T-cell (primary cell): ENCODE results near the gene SDSL. TPM values are rescaled to one million over a fixed set of nuclear protein-coding genes. Genes with fewer than 3 reads are reported as not detected.
A peak's percentile ranks its signal among the peaks of the same experiment; 100 is the strongest.

Experiments used
- ATAC-seq, 4 experiments: fragments of 200-7000 bp in 3 of 4; fragments of 150-1000 bp in 1 of 4; cut with Tn5 transposase; replicated peaks in 1 of 4; 1 replicate in 3 of 4; 2 replicates in 1 of 4; pipeline ENCODE4 v1.10.0; 2021; ENCODE audit warnings: moderate library complexity in 3 of 4, mild to moderate bottlenecking in 2 of 4, moderate number of reproducible peaks in 1 of 4
- CTCF ChIA-PET, 2 donors: fragments of 300-600 bp; sonication (Branson Sonifier 250); formaldehyde crosslinking; loops; one replicate each; lab custom pipeline; 2022; ENCODE audit warnings: antibody characterized with exemption in 2 of 2; lab: Charles Lee
- POLR2A ChIA-PET, 2 donors: fragments of 300-600 bp; sonication (Branson Sonifier 250); formaldehyde crosslinking; loops; one replicate each; lab custom pipeline; 2022; ENCODE audit warnings: antibody characterized with exemption in 2 of 2; lab: Charles Lee
- DNase-seq, 35 experiments: peaks; one replicate each; pipeline versions ENCODE4 v3.0.0 to v3.0.0-alpha.2; 2013 to 2023
- H3K27ac ChIP-seq: one replicate; pipeline ENCODE4 v1.5.1; 2013; ENCODE audit warnings: low read length
- H3K27me3 ChIP-seq, 2 experiments: replicated peaks in 1 of 2; 1 replicate in 1 of 2; 2 replicates in 1 of 2; pipeline versions ENCODE4 v1.6.1 to v1.7.0; 2013; ENCODE audit warnings: low read length in 1 of 2, mixed read lengths in 1 of 2; ENCODE audit not compliant: control insufficient read depth in 2 of 2, insufficient read depth in 2 of 2; ENCODE audit errors: extremely low read depth in 1 of 2
- H3K36me3 ChIP-seq, 2 donors: 1 replicate in 1 of 2; 2 replicates in 1 of 2; pipeline versions ENCODE4 v1.6.1 to v1.7.0; 2013; ENCODE audit warnings: low read length in 1 of 2; ENCODE audit not compliant: control insufficient read depth in 2 of 2, insufficient read depth in 1 of 2; ENCODE audit errors: extremely low read depth in 1 of 2
- H3K4me1 ChIP-seq, 2 experiments: 1 replicate in 1 of 2; 2 replicates in 1 of 2; pipeline versions ENCODE4 v1.6.1 to v1.7.0; 2013; ENCODE audit warnings: low read length in 2 of 2, mixed read lengths in 1 of 2; ENCODE audit not compliant: insufficient read depth in 2 of 2, control insufficient read depth in 1 of 2; ENCODE audit errors: extremely low read depth in 1 of 2
- H3K4me3 ChIP-seq, 2 donors: 1 replicate in 1 of 2; 2 replicates in 1 of 2; pipeline versions ENCODE4 v1.5.1 to v1.7.0; 2013; ENCODE audit warnings: mild to moderate bottlenecking in 2 of 2, low read length in 1 of 2, moderate library complexity in 1 of 2; ENCODE audit not compliant: control insufficient read depth in 1 of 2; ENCODE audit errors: extremely low read depth in 1 of 2
- H3K9me3 ChIP-seq: 2 replicates; pipeline ENCODE4 v1.7.0; 2013
- H3K27ac Mint-ChIP-seq, 2 donors: one replicate each; pipeline ENCODE4 v1.8.0; 2020 to 2021; ENCODE audit warnings: mild to moderate bottlenecking in 2 of 2, mixed read lengths in 2 of 2
- H3K27me3 Mint-ChIP-seq, 2 donors: one replicate each; pipeline ENCODE4 v1.8.0; 2021 to 2022; ENCODE audit warnings: mixed read lengths in 2 of 2
- H3K36me3 Mint-ChIP-seq: one replicate; pipeline ENCODE4 v1.8.0; 2021; ENCODE audit warnings: mixed read lengths
- H3K4me1 Mint-ChIP-seq, 3 donors: one replicate each; pipeline ENCODE4 v1.8.0; 2020 to 2022; ENCODE audit warnings: mixed read lengths in 3 of 3, mild to moderate bottlenecking in 1 of 3
- H3K4me3 Mint-ChIP-seq, 3 donors: one replicate each; pipeline ENCODE4 v1.8.0; 2020 to 2022; ENCODE audit warnings: mild to moderate bottlenecking in 3 of 3, mixed read lengths in 3 of 3, moderate library complexity in 3 of 3
- H3K9me3 Mint-ChIP-seq, 3 donors: one replicate each; pipeline ENCODE4 v1.8.0; 2020 to 2022; ENCODE audit warnings: mixed read lengths in 3 of 3
- WGBS: methylation state at CpG from one replicate; pipeline ENCODE4 v1.1.5; 2013; ENCODE audit warnings: missing lambda C conversion rate; ENCODE audit not compliant: insufficient coverage; 5-methylcytosine and 5-hydroxymethylcytosine counted together
- total RNA-seq, 35 experiments: library from RNA in 6 of 35; stranded (reverse) in 6 of 35; fragments of 120-200 nt in 1 of 35; gene quantifications; one replicate each; pipeline versions ENCODE4 v1.2.1 to v1.2.4 and lab custom pipeline; 2013 to 2026

The SDSL gene
- total RNA-seq, 5 donors from 2014 or later (not counting 1 experiment from before 2014, with no cell fraction given) = 0.19 to 2.3 (median 0.44) TPM; not detected in 1

GRCh38 chr12:113476176-113476986, 54.2 kb downstream of the SDSL start:
- WGBS = 5% methylated on average over 36 of the region's 58 CpGs
- DNase-seq (no peak), ATAC-seq (no peak)
- Histone ChIP-seq H3K4me3 (no peak overlapping the region), H3K36me3 (no peaks in the 10 kb centered on the region), H3K4me1 (peaks cover 0 to 12% of the 10 kb centered on the region in 2 experiments), H3K27me3 (peaks cover 22 to 86% of the 10 kb centered on the region in 2 experiments), H3K27ac (no peak overlapping the region), H3K9me3 (no peaks in the 10 kb centered on the region)
- Mint-ChIP-seq H3K9me3 (no peaks in the 10 kb centered on the region), H3K27me3 (peaks cover 71 to 86% of the 10 kb centered on the region in 2 donors), H3K36me3 (no peaks in the 10 kb centered on the region), H3K27ac (no peak overlapping the region), H3K4me3 (no peak overlapping the region), H3K4me1 (peaks cover 25 to 32% (median 29%) of the 10 kb centered on the region in 3 donors)
- ChIA-PET CTCF (no interaction called here), POLR2A (no interaction called here)

DNA sequence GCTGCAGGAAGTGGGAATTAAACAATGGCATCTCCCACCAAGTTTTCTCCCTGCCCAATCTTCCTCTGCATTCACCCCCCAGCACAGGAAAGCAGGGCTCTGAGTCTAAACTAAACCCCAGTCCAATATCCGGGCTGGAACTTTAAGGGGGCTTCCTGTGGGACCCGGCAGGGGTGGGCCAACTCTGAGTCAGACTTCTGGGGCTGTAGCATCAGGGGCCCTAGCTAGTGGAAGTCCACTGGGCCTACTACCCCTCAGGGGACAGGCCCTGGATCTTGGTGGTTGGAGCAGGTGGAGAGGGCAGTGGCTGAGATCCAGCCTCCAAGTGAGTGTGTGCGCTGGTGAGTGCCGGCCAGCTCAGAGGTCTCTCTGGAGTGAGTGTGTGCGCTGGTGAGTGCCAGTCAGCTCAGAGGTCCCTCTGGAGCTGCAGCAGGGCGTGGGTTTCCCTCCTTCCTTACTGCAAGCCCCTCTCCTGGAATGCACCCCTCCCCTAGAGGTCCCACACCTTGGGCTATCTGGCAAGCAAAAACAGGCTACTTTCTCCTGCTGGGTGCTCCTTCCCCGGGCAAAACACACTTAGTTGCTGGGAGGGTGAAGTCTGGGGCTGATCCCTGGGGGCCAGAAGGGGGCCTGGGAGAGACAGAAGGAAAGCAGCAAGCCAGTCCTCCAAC, 55.1 kb downstream of the SDSL start:
- Mint-ChIP-seq H3K4me1 (peaks cover 21 to 32% (median 26%) of the 10 kb centered on the region in 3 donors), H3K27ac (no peak overlapping the region), H3K27me3 (peaks cover 70 to 87% of the 10 kb centered on the region in 2 donors), H3K9me3 (peaks cover 0 to under 1% (median 0%) of the 10 kb centered on the region in 3 donors), H3K36me3 (no peaks in the 10 kb centered on the region), H3K4me3 (no peak overlapping the region)
- Histone ChIP-seq H3K9me3 (no peaks in the 10 kb centered on the region), H3K36me3 (no peaks in the 10 kb centered on the region), H3K4me3 (no peak overlapping the region), H3K27ac (no peak overlapping the region), H3K27me3 (peaks cover 22 to 79% of the 10 kb centered on the region in 2 experiments), H3K4me1 (peaks cover 0 to 12% of the 10 kb centered on the region in 2 experiments)
- no peak for DNase-seq
- CTCF ChIA-PET = no interaction called here
- ATAC-seq = no peak
- 0% methylated on average over 3 of the region's 7 CpGs for WGBS
- POLR2A ChIA-PET = no interaction called here

DNA sequence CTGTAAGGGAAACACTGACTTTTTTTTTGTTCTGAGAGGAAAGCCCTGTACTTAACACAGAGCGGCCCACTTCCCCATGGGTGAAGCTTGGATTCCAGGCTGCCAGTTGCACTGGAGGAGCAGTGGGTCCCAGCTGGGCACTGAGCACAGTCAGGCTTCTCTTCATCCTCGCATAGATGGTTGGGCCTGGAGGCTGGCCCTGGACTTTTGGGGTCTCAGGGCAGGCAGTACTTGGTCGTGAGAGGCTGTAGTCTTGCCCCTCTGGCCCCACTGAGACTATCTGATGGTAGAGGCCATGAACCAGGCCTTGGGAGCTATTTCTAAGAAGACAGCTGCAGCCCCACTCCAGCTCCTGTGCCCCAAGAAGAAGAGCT, 55.6 kb downstream of the SDSL start:
- H3K9me3 Mint-ChIP-seq = peaks cover 0 to 5% (median 0%) of the 10 kb centered on the region in 3 donors
- peaks cover 71 to 86% of the 10 kb centered on the region in 2 donors for H3K27me3 Mint-ChIP-seq
- 0% methylated on average over 3 of the region's 3 CpGs for WGBS
- no peak overlapping the region for H3K4me3 ChIP-seq
- CTCF ChIA-PET = no interaction called here
- DNase-seq (no peak), ATAC-seq (no peak)
- H3K36me3 ChIP-seq = no peaks in the 10 kb centered on the region
- H3K9me3 ChIP-seq = no peaks in the 10 kb centered on the region
- H3K27ac Mint-ChIP-seq = no peak overlapping the region
- H3K27me3 ChIP-seq = peaks cover 22 to 75% of the 10 kb centered on the region in 2 experiments
- H3K4me1 Mint-ChIP-seq = peaks cover 21 to 32% (median 23%) of the 10 kb centered on the region in 3 donors
- POLR2A ChIA-PET = no interaction called here
- peaks cover 0 to 12% of the 10 kb centered on the region in 2 experiments for H3K4me1 ChIP-seq
- no peak overlapping the region for H3K4me3 Mint-ChIP-seq
- H3K36me3 Mint-ChIP-seq = no peaks in the 10 kb centered on the region
- no peak overlapping the region for H3K27ac ChIP-seq

GRCh38 chr12:113478351-113479011, 56.3 kb downstream of the SDSL start:
- WGBS = 21% methylated on average over 7 of the region's 41 CpGs
- no peak overlapping the region for H3K4me3 Mint-ChIP-seq
- ATAC-seq = no peak
- H3K27ac ChIP-seq = no peak overlapping the region
- peaks cover 0 to 12% of the 10 kb centered on the region in 2 experiments for H3K4me1 ChIP-seq
- H3K36me3 ChIP-seq = no peaks in the 10 kb centered on the region
- peaks cover 18 to 27% (median 21%) of the 10 kb centered on the region in 3 donors for H3K4me1 Mint-ChIP-seq
- H3K27ac Mint-ChIP-seq = no peak overlapping the region
- peaks cover 0 to 11% (median 0%) of the 10 kb centered on the region in 3 donors for H3K9me3 Mint-ChIP-seq
- peaks cover 16 to 71% of the 10 kb centered on the region in 2 experiments for H3K27me3 ChIP-seq
- DNase-seq = no peak
- no peak overlapping the region for H3K4me3 ChIP-seq
- ChIA-PET CTCF (no interaction called here), POLR2A (no interaction called here)
- H3K9me3 ChIP-seq = no peaks in the 10 kb centered on the region
- H3K36me3 Mint-ChIP-seq = no peaks in the 10 kb centered on the region
- H3K27me3 Mint-ChIP-seq = peaks cover 71 to 86% of the 10 kb centered on the region in 2 donors

GRCh38 chr12:113479216-113479589, 57.0 kb downstream of the SDSL start:
- no peak overlapping the region for H3K4me3 ChIP-seq
- H3K27ac Mint-ChIP-seq = no peak overlapping the region
- H3K36me3 Mint-ChIP-seq = no peaks in the 10 kb centered on the region
- peak overlapping the region in 1 of 3 donors; percentile 24 for H3K4me3 Mint-ChIP-seq
- DNase-seq (no peak), ATAC-seq (no peak)
- peaks cover 73 to 86% of the 10 kb centered on the region in 2 donors for H3K27me3 Mint-ChIP-seq
- peaks cover 15 to 21% (median 20%) of the 10 kb centered on the region in 3 donors for H3K4me1 Mint-ChIP-seq
- POLR2A ChIA-PET = no interaction called here
- WGBS = no CpG with 5 or more reads among the region's 11 CpGs
- peaks cover 10 to 66% of the 10 kb centered on the region in 2 experiments for H3K27me3 ChIP-seq
- peaks cover 0 to 11% (median 0%) of the 10 kb centered on the region in 3 donors for H3K9me3 Mint-ChIP-seq
- no peak overlapping the region for H3K27ac ChIP-seq
- CTCF ChIA-PET = no interaction called here
- no peaks in the 10 kb centered on the region for H3K9me3 ChIP-seq
- H3K4me1 ChIP-seq = peaks cover 0 to 12% of the 10 kb centered on the region in 2 experiments
- no peaks in the 10 kb centered on the region for H3K36me3 ChIP-seq
